HCT116 (cell line): Measurements from ENCODE around the gene UBE2L3. TPM values are rescaled to one million over a fixed set of nuclear protein-coding genes. Genes with fewer than 3 reads are reported as not detected.
A peak's percentile ranks its signal among the peaks of the same experiment; 100 is the strongest.

Experiments
- ATAC-seq: fragments of 200-7000 bp; cut with Tn5 transposase; 2 replicates; pipeline ENCODE4 v1.9.1; 2020; ENCODE audit warnings: mild to moderate bottlenecking, moderate library complexity
- BruUV-seq: library from RNA; stranded (reverse); fragments of 400-500 nt; replicated peaks from 2 replicates; lab custom pipeline; 2021; lab: Mats Ljungman, UMichigan
- CTCF ChIA-PET: fragments of 300-600 bp; sonication (Branson Sonifier 250); formaldehyde crosslinking; loops from one replicate; lab custom pipeline; 2021; ENCODE audit warnings: antibody characterized with exemption; lab: Charles Lee
- POLR2A ChIA-PET: fragments of 300-600, 350-600 bp; sonication (Branson Sonifier 250); formaldehyde crosslinking; loops from one replicate; lab custom pipeline; 2021; ENCODE audit warnings: antibody characterized with exemption; lab: Charles Lee
- RAD21 ChIA-PET, 2 experiments: fragments of 300-600 bp; sonication (Branson Sonifier 250); formaldehyde crosslinking; loops; one replicate each; lab custom pipeline; 2023; ENCODE audit warnings: low total read pairs in 2 of 2; ENCODE audit not compliant: uncharacterized antibody in 2 of 2, unreplicated experiment in 2 of 2, low non-redundant PET in 1 of 2; lab: Charles Lee
- DNase-seq: peaks from one replicate; pipeline ENCODE4 v3.0.0-alpha.2; 2010; ENCODE audit warnings: low read depth, low spot score
- H2AFZ ChIP-seq: fragments of 200-600 bp; shearing (Covaris generic), sonication (generic); 2 replicates; pipeline ENCODE4 v1.6.1; 2017; ENCODE audit warnings: low read depth, mixed run types, mixed read lengths, antibody characterized with exemption, low read length; ENCODE audit not compliant: poor library complexity, severe bottlenecking
- H3K27ac ChIP-seq: 2 replicates; pipeline ENCODE4 v1.5.1; 2012; ENCODE audit warnings: low read depth, low read length
- H3K27me3 ChIP-seq: fragments of 200-600 bp; sonication (generic); 2 replicates; pipeline ENCODE4 v1.6.1; 2016; ENCODE audit warnings: mixed run types, low read length, mixed read lengths; ENCODE audit not compliant: insufficient read depth
- H3K36me3 ChIP-seq, 2 experiments: fragments of 200-500 bp in 1 of 2; fragments of 200-600 bp in 1 of 2; sonication (Bioruptor generic) in 1 of 2; sonication (generic) in 1 of 2; 2 replicates each; pipeline versions ENCODE4 v1.5.1 to v1.6.1; 2014 to 2016; ENCODE audit warnings: low read length in 2 of 2, inconsistent platforms in 1 of 2, mixed read lengths in 1 of 2, mixed run types in 1 of 2; ENCODE audit not compliant: insufficient read depth in 2 of 2, control insufficient read depth in 1 of 2
- H3K4me1 ChIP-seq, 2 experiments: fragments of 200-600 bp in 1 of 2; sonication (generic) in 1 of 2; 2 replicates each; pipeline versions ENCODE4 v1.5.1 to v1.6.1; 2012 to 2017; ENCODE audit warnings: low read length in 2 of 2, inconsistent platforms in 1 of 2, mild to moderate bottlenecking in 1 of 2, mixed read lengths in 1 of 2, mixed run types in 1 of 2, moderate library complexity in 1 of 2; ENCODE audit not compliant: insufficient read depth in 2 of 2, control insufficient read depth in 1 of 2
- H3K4me2 ChIP-seq: fragments of 200-600 bp; sonication (generic); 2 replicates; pipeline ENCODE4 v1.6.1; 2017; ENCODE audit warnings: mixed run types, low read length, mixed read lengths
- H3K4me3 ChIP-seq, 2 experiments: fragments of 200-600 bp in 1 of 2; sonication (generic) in 1 of 2; replicated peaks in 1 of 2; 2 replicates each; pipeline ENCODE4 v1.5.1; 2011 to 2016; ENCODE audit warnings: low read length in 2 of 2, control low read depth in 1 of 2, low read depth in 1 of 2, mild to moderate bottlenecking in 1 of 2, mixed read lengths in 1 of 2, mixed run types in 1 of 2
- H3K79me2 ChIP-seq: fragments of 200-600 bp; sonication (generic); 2 replicates; pipeline ENCODE4 v1.6.1; 2017; ENCODE audit warnings: mild to moderate bottlenecking, mixed run types, low read length, moderate library complexity, mixed read lengths; ENCODE audit not compliant: insufficient read depth
- H3K9ac ChIP-seq: fragments of 200-600 bp; sonication (generic); 2 replicates; pipeline ENCODE4 v1.6.1; 2016; ENCODE audit warnings: low read length, mixed read lengths
- H3K9me2 ChIP-seq: fragments of 200-600 bp; sonication (generic), shearing (Covaris generic); 2 replicates; pipeline ENCODE4 v1.6.1; 2017; ENCODE audit warnings: mixed run types, mild to moderate bottlenecking, moderate library complexity; ENCODE audit not compliant: insufficient read depth
- H3K9me3 ChIP-seq, 2 experiments: fragments of 200-500 bp in 1 of 2; fragments of 200-600 bp in 1 of 2; sonication (Bioruptor generic) in 1 of 2; sonication (generic) in 1 of 2; 2 replicates each; pipeline ENCODE4 v1.6.1; 2014 to 2017; ENCODE audit warnings: low read length in 2 of 2, mixed read lengths in 2 of 2, inconsistent platforms in 1 of 2, low read depth in 1 of 2, mild to moderate bottlenecking in 1 of 2, mixed run types in 1 of 2, moderate library complexity in 1 of 2; ENCODE audit not compliant: control insufficient read depth in 1 of 2, insufficient read depth in 1 of 2
- H4K20me1 ChIP-seq: fragments of 200-600 bp; sonication (generic), shearing (Covaris generic); 2 replicates; pipeline ENCODE4 v1.6.1; 2017; ENCODE audit warnings: mixed run types, mild to moderate bottlenecking, moderate library complexity; ENCODE audit not compliant: insufficient read depth
- CBX3 ChIP-seq: IDR thresholded peaks from 2 replicates; pipeline ENCODE4 v1.6.1; 2012; ENCODE audit warnings: low read depth
- JUND ChIP-seq: IDR thresholded peaks from 2 replicates; pipeline ENCODE4 v1.6.1; 2012
- RAD21 ChIP-seq: IDR thresholded peaks from 2 replicates; pipeline ENCODE4 v1.6.1; 2012; ENCODE audit warnings: low read depth, mild to moderate bottlenecking
- YY1 ChIP-seq: IDR thresholded peaks from 2 replicates; pipeline ENCODE4 v1.6.1; 2011; ENCODE audit warnings: low read length, low read depth, moderate library complexity, mild to moderate bottlenecking; ENCODE audit not compliant: insufficient replicate concordance; ENCODE audit errors: extremely low read depth
- ZNF274 ChIP-seq: fragments of 200-500 bp; sonication (Bioruptor generic); IDR thresholded peaks from 2 replicates; pipeline ENCODE4 v1.6.1; 2014; ENCODE audit warnings: mild to moderate bottlenecking, low read depth, low read length, inconsistent platforms
- intact Hi-C: fragments of 100-400 bp; cut with micrococcal nuclease; formaldehyde crosslinking; loops from 2 replicates; pipeline ENCODE4 v1.10.0; 2022
- total RNA-seq: library from RNA; stranded (reverse); gene quantifications from one replicate; pipeline ENCODE4 v1.2.1, GENCODE V29; 2021; ENCODE audit not compliant: unreplicated experiment
- TF ChIP-seq, protein P1 (sequence below), 3 experiments: fragments of 200-600 bp in 1 of 3; sonication (generic) in 1 of 3; IDR thresholded peaks in 2 of 3; conservative IDR thresholded peaks in 1 of 3; 2 replicates each; pipeline ENCODE4 v1.5.1; 2012 to 2017; ENCODE audit warnings: low read depth in 2 of 3, low read length in 2 of 3, antibody characterized with exemption in 1 of 3, borderline replicate concordance in 1 of 3, control low read depth in 1 of 3, mild to moderate bottlenecking in 1 of 3, mixed read lengths in 1 of 3, mixed run types in 1 of 3, moderate library complexity in 1 of 3; ENCODE audit not compliant: insufficient read depth in 1 of 3
- TF ChIP-seq, protein P2 (sequence below): IDR thresholded peaks from 2 replicates; pipeline ENCODE4 v1.6.1; 2012
- TF ChIP-seq, protein P3 (sequence below): IDR thresholded peaks from 2 replicates; pipeline ENCODE4 v1.6.1; 2012; ENCODE audit warnings: low read depth

UBE2L3 gene
- total RNA-seq, 1 experiment from 2014 or later = 55.6 TPM

DNA sequence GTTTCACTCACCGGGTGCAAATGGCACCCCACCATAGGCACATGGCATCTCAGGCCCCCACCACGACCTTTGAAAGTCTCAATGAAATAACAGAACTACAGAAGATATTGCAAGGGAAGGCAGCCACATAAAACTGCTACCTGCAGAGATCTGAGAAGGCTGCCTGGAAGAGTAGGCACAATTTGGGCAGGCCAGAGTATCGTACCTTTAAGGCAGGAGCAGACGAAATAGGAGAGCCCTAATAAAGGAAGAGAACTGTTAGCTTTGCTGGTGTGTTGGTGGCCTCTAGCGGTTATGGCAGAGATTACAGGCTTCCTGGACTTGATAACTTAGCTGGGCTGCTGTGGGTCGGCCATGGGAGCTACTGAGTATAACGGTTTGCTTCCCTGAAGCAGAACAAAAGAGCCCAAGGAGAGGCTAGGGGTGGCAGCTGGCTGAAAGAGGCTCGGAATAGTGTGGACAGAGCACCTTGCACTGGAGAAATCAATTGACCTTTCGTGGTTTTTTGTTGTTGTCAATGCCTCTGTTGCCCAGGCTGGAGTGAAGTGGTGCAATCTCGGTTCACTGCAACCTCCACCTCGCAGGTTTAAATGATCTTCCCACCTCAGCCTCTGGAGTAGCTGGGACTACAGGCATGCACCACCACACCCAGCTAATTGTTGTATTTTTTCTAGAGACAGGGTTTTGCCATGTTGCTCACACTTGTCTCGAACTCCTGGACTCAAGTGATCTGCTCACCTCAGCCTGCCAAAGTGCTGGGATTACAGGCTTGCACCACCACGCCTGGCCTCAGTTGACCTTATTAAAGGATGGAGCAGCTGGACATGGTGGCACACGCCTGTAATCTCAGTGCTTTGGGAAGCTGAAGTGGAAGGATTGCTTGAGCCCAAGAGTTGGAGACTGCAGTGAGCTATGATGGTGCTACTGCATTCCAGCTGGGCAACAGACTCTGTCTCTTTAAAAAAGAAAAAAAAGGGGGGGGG, 79.4 kb downstream of the UBE2L3 start:
- Histone ChIP-seq H3K9me2 (no peaks in the 10 kb centered on the region), H3K27ac (no peak overlapping the region), H3K9me3 (no peaks in the 10 kb centered on the region), H3K4me1 (peaks cover 12 to 29% of the 10 kb centered on the region in 2 experiments), H3K79me2 (peaks cover 21% of the 10 kb centered on the region; the same call in 1 of the 2 replicates), H2AFZ (no peak overlapping the region), H3K4me3 (no peak overlapping the region), H4K20me1 (peaks cover 5% of the 10 kb centered on the region; the same call in 1 of the 2 replicates), H3K27me3 (no peaks in the 10 kb centered on the region), H3K4me2 (no peak overlapping the region), H3K9ac (no peak overlapping the region), H3K36me3 (peaks cover 6 to 10% of the 10 kb centered on the region in 2 experiments; a peak in 3 of 4 replicates)
- RAD21 ChIA-PET = interaction anchor here in 1 of 2 experiments (1.1 kb wide), 1 partner anchor 59 kb away, joined by 4 read pairs; no protein-coding TSS in a partner anchor
- intact Hi-C loops = no loop called here
- peak; percentile 25 for ATAC-seq
- peak; percentile 66 for DNase-seq
- CTCF ChIA-PET = interaction anchor here (0.7 to 3.4 kb wide), 9 partner anchors 11 to 82 kb away, joined by 3 to 29 read pairs (median 3); partner anchors contain the start of genes CCDC116, PPIL2 and YDJC
- no TSS peak for BruUV-seq
- TF ChIP-seq, protein P1, sequence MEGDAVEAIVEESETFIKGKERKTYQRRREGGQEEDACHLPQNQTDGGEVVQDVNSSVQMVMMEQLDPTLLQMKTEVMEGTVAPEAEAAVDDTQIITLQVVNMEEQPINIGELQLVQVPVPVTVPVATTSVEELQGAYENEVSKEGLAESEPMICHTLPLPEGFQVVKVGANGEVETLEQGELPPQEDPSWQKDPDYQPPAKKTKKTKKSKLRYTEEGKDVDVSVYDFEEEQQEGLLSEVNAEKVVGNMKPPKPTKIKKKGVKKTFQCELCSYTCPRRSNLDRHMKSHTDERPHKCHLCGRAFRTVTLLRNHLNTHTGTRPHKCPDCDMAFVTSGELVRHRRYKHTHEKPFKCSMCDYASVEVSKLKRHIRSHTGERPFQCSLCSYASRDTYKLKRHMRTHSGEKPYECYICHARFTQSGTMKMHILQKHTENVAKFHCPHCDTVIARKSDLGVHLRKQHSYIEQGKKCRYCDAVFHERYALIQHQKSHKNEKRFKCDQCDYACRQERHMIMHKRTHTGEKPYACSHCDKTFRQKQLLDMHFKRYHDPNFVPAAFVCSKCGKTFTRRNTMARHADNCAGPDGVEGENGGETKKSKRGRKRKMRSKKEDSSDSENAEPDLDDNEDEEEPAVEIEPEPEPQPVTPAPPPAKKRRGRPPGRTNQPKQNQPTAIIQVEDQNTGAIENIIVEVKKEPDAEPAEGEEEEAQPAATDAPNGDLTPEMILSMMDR (IDR thresholded peaks at IDR 0.05 in 2 of 3, conservative IDR thresholded peaks at IDR 0.05 in 1 of 3; ENCODE audit: borderline replicate concordance in 1 of 3, insufficient read depth in 1 of 3, low read depth in 2 of 3, low read length in 2 of 3) = peak; percentile 75 to 88 (median 85)
- TF ChIP-seq, protein P2, sequence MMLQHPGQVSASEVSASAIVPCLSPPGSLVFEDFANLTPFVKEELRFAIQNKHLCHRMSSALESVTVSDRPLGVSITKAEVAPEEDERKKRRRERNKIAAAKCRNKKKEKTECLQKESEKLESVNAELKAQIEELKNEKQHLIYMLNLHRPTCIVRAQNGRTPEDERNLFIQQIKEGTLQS = no peak
- TF ChIP-seq RAD21 = peak; percentile 81
- no peak for TF ChIP-seq YY1
- TF ChIP-seq, protein P3, sequence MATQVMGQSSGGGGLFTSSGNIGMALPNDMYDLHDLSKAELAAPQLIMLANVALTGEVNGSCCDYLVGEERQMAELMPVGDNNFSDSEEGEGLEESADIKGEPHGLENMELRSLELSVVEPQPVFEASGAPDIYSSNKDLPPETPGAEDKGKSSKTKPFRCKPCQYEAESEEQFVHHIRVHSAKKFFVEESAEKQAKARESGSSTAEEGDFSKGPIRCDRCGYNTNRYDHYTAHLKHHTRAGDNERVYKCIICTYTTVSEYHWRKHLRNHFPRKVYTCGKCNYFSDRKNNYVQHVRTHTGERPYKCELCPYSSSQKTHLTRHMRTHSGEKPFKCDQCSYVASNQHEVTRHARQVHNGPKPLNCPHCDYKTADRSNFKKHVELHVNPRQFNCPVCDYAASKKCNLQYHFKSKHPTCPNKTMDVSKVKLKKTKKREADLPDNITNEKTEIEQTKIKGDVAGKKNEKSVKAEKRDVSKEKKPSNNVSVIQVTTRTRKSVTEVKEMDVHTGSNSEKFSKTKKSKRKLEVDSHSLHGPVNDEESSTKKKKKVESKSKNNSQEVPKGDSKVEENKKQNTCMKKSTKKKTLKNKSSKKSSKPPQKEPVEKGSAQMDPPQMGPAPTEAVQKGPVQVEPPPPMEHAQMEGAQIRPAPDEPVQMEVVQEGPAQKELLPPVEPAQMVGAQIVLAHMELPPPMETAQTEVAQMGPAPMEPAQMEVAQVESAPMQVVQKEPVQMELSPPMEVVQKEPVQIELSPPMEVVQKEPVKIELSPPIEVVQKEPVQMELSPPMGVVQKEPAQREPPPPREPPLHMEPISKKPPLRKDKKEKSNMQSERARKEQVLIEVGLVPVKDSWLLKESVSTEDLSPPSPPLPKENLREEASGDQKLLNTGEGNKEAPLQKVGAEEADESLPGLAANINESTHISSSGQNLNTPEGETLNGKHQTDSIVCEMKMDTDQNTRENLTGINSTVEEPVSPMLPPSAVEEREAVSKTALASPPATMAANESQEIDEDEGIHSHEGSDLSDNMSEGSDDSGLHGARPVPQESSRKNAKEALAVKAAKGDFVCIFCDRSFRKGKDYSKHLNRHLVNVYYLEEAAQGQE = no peak
- TF ChIP-seq ZNF274 = no peak
- no peak for TF ChIP-seq JUND
- TF ChIP-seq CBX3 = no peak
- POLR2A ChIA-PET = no interaction called here
